ENCODE measurements around the gene ELOVL6.

GRCh38 chr4:110159541-110159940 lies 38.9 kb downstream of the ELOVL6 start:
- TF ChIP-seq CTCF (IDR thresholded peaks at IDR 0.05) (no peak), POLR2AphosphoS5 (IDR thresholded peaks at IDR 0.05) (no peak)
